ENCODE results near the gene ISG15.

- TF ChIP-seq EZH2phosphoT487 (IDR thresholded peaks at IDR 0.05; ENCODE audit: borderline replicate concordance, low read length), result no peak
- no peak for TF ChIP-seq CTCF (conservative IDR thresholded peaks at IDR 0.05; ENCODE audit: low read depth, low read length)
These were observed 47.1 kb upstream of the ISG15 start, which contains the start of gene PLEKHN1 for GRCh38 chr1:966135-966703.

Measured in PC-3 (cell line).